VCaP (cell line): ENCODE measurements around the gene TOR1AIP2.

Experiments used
- H3K27ac ChIP-seq: fragments of 450-650 bp; 2 replicates; pipeline ENCODE4 v1.5.1; 2017
- TF ChIP-seq, protein P1 (sequence below): fragments of 450-650 bp; conservative IDR thresholded peaks from 2 replicates; pipeline ENCODE4 v1.5.1; 2017; ENCODE audit warnings: mild to moderate bottlenecking, moderate library complexity

Gene TOR1AIP2

DNA sequence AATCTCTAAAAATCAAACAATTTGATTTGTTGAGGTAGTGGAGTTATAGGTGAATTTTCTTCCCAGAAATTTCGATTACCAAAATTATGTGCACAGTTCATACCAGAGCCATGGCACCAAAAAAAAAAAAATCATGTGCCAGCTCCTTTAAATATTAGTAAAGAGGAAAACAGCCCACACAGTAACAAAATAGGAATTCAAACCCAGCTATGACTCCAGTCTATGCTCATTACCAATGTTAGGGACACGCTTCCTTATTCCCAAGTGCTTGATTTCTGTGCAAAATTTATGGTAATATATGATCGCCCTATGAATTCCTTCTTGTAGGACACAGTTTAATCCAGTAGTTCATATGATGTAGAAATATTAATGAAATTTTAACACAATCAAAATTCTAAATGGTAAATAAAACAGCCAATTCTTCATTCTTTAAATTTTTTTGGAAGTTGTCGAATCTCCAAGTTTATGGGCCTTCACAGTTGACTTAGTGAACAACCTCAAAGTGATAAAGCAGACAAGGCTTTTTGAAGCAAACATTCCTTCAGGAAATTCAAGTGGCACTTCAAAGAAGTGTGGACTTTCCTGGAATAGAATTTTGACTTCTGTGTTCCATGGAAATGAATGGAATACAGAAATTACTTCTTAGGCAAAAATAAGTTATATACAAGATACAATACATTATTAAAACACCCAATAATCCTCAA lies 1.9 kb downstream of the TOR1AIP2 start:
- TF ChIP-seq, protein P1, sequence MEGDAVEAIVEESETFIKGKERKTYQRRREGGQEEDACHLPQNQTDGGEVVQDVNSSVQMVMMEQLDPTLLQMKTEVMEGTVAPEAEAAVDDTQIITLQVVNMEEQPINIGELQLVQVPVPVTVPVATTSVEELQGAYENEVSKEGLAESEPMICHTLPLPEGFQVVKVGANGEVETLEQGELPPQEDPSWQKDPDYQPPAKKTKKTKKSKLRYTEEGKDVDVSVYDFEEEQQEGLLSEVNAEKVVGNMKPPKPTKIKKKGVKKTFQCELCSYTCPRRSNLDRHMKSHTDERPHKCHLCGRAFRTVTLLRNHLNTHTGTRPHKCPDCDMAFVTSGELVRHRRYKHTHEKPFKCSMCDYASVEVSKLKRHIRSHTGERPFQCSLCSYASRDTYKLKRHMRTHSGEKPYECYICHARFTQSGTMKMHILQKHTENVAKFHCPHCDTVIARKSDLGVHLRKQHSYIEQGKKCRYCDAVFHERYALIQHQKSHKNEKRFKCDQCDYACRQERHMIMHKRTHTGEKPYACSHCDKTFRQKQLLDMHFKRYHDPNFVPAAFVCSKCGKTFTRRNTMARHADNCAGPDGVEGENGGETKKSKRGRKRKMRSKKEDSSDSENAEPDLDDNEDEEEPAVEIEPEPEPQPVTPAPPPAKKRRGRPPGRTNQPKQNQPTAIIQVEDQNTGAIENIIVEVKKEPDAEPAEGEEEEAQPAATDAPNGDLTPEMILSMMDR, result no peak
- no peak overlapping the region for H3K27ac ChIP-seq

DNA sequence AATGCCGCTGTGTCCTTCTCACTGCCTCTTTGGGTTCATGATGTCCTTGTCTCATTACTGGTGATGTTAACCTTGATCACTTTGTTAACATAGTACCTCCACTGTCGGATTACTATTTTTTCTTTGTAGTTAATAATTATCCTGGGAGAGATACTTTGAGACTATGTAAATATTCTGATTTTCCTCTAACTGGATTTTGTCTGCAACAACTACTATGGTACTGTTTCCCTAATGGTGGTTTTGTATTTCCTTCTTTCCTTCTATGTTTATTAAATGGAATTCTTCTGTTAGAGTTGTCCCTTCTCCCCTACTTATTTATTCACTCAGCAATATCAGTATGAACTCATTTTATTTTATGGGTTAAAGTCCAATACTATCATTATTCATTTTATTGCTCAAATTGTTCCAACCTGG lies 4.2 kb downstream of the TOR1AIP2 start:
- no peak overlapping the region; the same call in 1 of the 2 replicates for H3K27ac ChIP-seq
- TF ChIP-seq, protein P1, result no peak

DNA sequence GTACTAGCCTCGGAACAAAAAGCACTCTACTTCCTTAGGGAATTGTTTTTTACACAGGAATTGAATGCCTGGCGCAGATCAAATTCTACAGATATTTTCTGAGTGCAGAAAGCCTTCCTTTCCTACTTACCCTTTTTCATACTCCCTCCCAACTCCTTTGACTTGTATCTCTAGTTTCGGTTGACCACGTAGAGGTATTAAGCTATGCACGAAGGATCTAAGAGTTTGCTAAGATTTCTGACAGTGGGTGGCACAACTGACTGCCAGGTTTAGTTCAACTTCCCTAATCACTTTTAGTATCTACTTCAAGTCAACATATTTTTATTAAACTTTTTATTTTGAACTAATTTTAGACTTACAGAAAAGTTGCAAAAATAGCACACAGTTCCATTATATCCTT lies 5.0 kb downstream of the TOR1AIP2 start:
- H3K27ac ChIP-seq, result no peak overlapping the region

DNA sequence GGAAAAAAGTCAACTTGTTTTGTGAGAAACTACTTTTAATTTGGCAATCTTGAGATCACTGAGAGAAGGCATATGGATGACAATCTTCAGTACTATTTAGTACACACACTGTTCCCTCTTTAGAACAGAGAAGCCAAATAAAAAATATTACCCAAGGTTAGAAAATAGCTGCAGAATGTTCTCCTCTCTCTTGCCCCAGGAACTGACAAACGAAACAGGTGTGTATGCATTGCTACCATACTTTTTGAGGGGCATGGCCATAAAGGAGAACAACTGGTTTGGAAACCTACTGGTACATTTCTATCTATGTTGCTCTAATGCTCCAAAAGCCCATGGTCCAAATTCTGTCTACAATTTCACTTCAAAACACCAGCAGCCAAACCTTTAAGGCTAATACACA lies 5.7 kb downstream of the TOR1AIP2 start:
- no peak overlapping the region for H3K27ac ChIP-seq
- TF ChIP-seq, protein P1, result no peak

More for the DNA sequence above, 5.0 kb downstream of the TOR1AIP2 start:
- TF ChIP-seq, protein P1, result no peak

DNA sequence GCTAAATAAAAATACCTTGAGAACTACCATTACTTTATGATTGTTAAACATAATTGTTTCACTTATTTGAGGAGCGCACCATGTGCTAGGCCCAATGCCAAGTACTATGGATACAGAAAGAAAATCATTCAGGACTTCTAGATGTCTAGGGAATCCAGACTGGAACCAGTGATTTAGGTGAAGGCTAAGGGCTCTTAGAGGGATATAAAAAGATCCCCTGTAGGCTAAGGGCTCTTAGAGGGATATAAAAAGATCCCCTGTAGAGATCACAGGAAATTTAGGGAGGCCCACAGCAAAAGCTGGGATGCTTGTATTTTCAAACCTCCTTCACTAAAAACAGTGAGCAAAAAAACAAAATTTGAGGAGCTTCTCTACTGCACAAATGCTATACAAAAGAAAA lies 6.7 kb downstream of the TOR1AIP2 start:
- H3K27ac ChIP-seq, result no peak overlapping the region
- TF ChIP-seq, protein P1, result no peak

DNA sequence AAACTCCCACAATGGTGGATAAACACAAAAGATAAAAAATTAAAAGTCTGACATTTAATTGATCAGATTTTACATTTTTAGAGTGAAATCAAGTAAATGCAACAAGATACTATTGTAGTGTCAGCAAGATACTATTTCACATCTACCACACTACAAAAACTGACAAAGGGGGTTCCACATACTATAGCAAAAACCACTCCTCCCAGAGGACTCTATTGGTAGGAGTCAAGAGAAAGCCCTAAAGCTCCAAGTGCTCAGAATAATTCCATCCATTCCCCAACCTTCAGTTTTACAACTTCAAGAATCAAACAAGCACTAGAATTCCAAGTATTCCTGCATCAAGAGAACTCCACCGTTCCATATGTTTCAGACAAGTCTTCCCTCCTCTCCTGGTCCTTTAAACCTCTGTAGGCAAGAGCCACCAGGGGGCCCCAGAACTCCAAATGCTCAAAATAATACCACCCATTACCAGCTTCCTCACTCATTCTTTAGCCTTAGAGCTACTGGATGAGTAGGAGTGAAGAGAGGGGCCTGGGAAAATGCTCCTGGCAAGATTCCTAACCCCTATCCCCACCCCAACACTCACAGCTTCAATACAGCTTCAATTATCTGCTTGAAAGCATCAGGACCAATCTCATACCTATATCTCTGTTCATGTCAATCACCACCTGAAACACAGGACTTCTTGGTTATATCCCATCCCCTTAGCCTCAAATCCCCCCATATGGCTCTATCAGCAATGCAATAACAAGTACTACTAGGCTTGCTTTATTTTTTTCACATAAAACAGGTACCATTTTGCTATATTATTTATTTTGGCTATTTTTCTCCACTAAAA lies 9.9 kb downstream of the TOR1AIP2 start:
- H3K27ac ChIP-seq, result no peak overlapping the region
- TF ChIP-seq, protein P1, result peak; percentile 87

DNA sequence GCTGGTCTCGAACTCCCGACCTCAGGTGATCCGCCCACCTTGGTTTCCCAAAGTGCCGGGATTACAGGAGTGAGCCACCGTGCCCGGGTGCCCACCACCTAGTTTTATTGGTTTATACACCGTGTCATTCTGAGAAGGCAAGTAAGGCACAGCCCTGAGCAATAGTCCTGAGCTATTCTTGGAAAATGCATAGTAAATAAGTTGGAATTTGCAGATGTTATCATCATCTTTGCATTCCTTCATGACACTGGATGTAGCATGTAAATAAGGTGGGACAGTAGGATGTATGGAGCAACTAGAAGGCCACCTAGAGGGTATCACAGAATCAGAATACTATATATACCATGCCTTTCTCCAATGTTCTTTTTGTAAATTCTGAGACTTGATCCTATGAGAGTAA lies 11.0 kb downstream of the TOR1AIP2 start:
- TF ChIP-seq, protein P1, result no peak
- no peak overlapping the region for H3K27ac ChIP-seq
